Measurements from ENCODE around the gene ABCD1.

DNA sequence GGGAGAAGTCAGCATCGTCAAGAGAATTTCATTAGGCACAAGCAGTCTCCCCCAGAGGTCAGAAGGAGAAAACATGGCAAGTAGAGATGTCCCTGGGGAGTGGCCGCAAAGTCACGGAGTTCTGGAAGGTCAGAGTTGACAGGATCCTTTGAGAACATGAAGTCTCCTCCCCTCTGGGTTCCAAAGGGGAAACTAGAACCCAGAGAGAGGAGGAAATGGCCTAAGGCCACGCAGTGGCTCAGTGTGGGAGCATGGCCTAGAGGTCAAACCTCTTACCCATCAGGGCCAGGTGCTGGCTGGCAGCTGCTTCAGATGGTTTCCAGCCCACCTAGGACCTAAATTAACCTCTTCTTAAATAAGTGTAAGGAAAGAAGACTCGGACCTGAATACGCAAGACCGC is 68.6 kb downstream of the ABCD1 start:
- no peak for TF ChIP-seq POLR2AphosphoS5 (IDR thresholded peaks at IDR 0.05)
- TF ChIP-seq, protein P1, sequence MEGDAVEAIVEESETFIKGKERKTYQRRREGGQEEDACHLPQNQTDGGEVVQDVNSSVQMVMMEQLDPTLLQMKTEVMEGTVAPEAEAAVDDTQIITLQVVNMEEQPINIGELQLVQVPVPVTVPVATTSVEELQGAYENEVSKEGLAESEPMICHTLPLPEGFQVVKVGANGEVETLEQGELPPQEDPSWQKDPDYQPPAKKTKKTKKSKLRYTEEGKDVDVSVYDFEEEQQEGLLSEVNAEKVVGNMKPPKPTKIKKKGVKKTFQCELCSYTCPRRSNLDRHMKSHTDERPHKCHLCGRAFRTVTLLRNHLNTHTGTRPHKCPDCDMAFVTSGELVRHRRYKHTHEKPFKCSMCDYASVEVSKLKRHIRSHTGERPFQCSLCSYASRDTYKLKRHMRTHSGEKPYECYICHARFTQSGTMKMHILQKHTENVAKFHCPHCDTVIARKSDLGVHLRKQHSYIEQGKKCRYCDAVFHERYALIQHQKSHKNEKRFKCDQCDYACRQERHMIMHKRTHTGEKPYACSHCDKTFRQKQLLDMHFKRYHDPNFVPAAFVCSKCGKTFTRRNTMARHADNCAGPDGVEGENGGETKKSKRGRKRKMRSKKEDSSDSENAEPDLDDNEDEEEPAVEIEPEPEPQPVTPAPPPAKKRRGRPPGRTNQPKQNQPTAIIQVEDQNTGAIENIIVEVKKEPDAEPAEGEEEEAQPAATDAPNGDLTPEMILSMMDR (IDR thresholded peaks at IDR 0.05): no peak

Measured in esophagus muscularis mucosa (tissue), 3 donors.